ENCODE results near the gene STK39.

- TF ChIP-seq, protein P1, sequence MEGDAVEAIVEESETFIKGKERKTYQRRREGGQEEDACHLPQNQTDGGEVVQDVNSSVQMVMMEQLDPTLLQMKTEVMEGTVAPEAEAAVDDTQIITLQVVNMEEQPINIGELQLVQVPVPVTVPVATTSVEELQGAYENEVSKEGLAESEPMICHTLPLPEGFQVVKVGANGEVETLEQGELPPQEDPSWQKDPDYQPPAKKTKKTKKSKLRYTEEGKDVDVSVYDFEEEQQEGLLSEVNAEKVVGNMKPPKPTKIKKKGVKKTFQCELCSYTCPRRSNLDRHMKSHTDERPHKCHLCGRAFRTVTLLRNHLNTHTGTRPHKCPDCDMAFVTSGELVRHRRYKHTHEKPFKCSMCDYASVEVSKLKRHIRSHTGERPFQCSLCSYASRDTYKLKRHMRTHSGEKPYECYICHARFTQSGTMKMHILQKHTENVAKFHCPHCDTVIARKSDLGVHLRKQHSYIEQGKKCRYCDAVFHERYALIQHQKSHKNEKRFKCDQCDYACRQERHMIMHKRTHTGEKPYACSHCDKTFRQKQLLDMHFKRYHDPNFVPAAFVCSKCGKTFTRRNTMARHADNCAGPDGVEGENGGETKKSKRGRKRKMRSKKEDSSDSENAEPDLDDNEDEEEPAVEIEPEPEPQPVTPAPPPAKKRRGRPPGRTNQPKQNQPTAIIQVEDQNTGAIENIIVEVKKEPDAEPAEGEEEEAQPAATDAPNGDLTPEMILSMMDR (conservative IDR thresholded peaks at IDR 0.05; ENCODE audit: low read length): no peak
- TF ChIP-seq EZH2phosphoT487 (IDR thresholded peaks at IDR 0.05; ENCODE audit: borderline replicate concordance, low read depth, low read length): no peak
Observed at GRCh38 chr2:168253379-168253778, 6.0 kb upstream of the STK39 start.
